ENCODE results near the gene PTCD3. TPM values are rescaled to one million over a fixed set of nuclear protein-coding genes. Genes with fewer than 3 reads are reported as not detected.

Gene PTCD3
- total RNA-seq, 1 donor from 2014 or later = 158 TPM

DNA sequence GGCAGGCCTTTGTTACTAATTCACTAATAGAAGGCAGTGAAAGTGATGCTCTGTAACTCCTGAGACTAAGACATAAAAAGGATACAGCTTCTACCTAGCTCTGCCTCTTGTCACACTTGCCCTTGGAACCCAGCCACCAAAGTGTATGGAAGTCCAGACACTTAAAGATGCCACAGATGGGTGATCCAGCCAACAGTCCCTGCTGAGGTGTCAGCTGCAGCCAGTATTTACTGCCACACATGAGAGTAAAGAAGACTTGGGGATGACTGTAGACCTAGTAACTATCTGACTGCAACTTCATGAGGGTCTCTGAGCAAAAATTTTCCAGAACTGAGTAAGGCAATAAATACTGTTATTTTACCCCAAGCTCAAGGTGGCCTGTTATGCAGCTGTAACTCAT lies 80.4 kb downstream of the PTCD3 start:
- ATAC-seq (no peak), DNase-seq (no peak)
- intact Hi-C loops (cut with micrococcal nuclease) = no loop called here

DNA sequence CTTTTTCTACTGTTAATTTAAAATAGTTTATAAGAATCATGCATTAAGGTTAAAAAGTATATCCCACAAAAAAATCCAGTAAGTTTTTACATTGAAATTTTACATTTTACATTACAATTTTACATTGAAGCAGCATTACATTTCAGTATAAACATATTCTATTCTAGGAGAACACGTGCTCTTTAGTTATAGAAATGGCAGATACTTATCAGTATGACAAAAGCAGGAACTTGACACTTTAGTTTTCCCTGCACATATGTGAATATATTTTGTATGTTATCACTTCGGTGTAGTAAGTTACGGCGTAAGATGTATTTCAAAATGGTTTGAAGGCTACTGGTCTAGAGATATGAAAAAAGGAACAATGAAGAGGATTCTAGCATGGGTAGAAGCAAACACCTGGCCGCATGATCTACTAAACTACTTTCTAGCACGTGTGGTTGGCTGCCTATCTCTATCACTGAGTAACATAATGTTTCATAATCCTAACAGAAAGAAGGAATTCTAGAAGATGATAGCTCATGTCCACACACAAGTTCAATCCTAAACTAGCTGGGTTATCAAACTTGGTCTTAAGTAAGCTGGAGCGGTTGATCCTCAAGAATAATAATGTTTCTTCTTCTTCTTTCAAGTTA lies 83.9 kb downstream of the PTCD3 start:
- intact Hi-C loops (cut with micrococcal nuclease) = no loop called here
- DNase-seq (no peak), ATAC-seq (no peak)

Other genes starting within 250 kb of the PTCD3 start
- 7.7 TPM for gene ST3GAL5, start 217.2 kb upstream of the PTCD3 start, total RNA-seq
- 15.4 TPM for gene POLR1A, start 349 bp upstream of the PTCD3 start, total RNA-seq
- gene IMMT, start 89.2 kb downstream of the PTCD3 start, total RNA-seq = 301 TPM
- gene MRPL35, start 93.2 kb downstream of the PTCD3 start, total RNA-seq = 101 TPM
- gene REEP1, start 231.4 kb downstream of the PTCD3 start, total RNA-seq = 21.3 TPM